ENCODE measurements around the gene FAM163B.

GRCh38 chr9:133540698-133541025 is 68.5 kb downstream of the FAM163B start:
- TF ChIP-seq CTCF (IDR thresholded peaks at IDR 0.05; ENCODE audit: low read length) (no peak), EZH2 (IDR thresholded peaks at IDR 0.05; ENCODE audit: borderline replicate concordance, low read length) (no peak)
